Left ventricle myocardium inferior (tissue), 1 donor: Measurements from ENCODE around the gene CPT2. TPM values are rescaled to one million over a fixed set of nuclear protein-coding genes. Genes with fewer than 3 reads are reported as not detected.
"Not testable (repeated sequence)": the region's sequence is repeated elsewhere in the genome, so short reads cannot be mapped to it uniquely, and the experiment has no call there.

Experiments used
- DNase-seq: peaks from one replicate; pipeline ENCODE4 v3.0.0-alpha.2; 2020
- H3K27ac ChIP-seq: fragments of 200-600 bp; replicated peaks from 2 replicates; pipeline ENCODE4 v1.8.0; 2021
- H3K27me3 ChIP-seq: fragments of 200-600 bp; 2 replicates; pipeline ENCODE4 v1.8.0; 2021; ENCODE audit warnings: low read depth
- H3K36me3 ChIP-seq: fragments of 200-600 bp; 2 replicates; pipeline ENCODE4 v1.8.0; 2021
- H3K4me1 ChIP-seq: fragments of 200-600 bp; 2 replicates; pipeline ENCODE4 v1.8.0; 2021
- H3K4me3 ChIP-seq: fragments of 200-600 bp; 2 replicates; pipeline ENCODE4 v1.8.0; 2021; ENCODE audit warnings: mild to moderate bottlenecking, moderate library complexity
- H3K9me3 ChIP-seq: fragments of 200-600 bp; replicated peaks from 2 replicates; pipeline ENCODE4 v1.8.0; 2021
- intact Hi-C: fragments of 100-400 bp; cut with micrococcal nuclease; formaldehyde crosslinking; loops from one replicate; pipeline ENCODE4 v1.11.0; 2022
- total RNA-seq: library from RNA; stranded (reverse); fragmentation: NEBNext Ultra II Directional; extraction: Animal tissue kit (Norgen Biotek cat#: 25700); gene quantifications from one replicate; pipeline ENCODE4 v1.2.1, GENCODE V29; 2021
- TF ChIP-seq, protein P1 (sequence below): fragments of 200-600 bp; IDR thresholded peaks from 2 replicates; pipeline ENCODE4 v1.8.0; 2021; ENCODE audit warnings: antibody characterized with exemption, mild to moderate bottlenecking, borderline replicate concordance
- donor health status: DM: no; HTN: yes; CAD: no; lungs with severe emphysema.

The CPT2 gene
- total RNA-seq, 1 donor from 2014 or later: 31.7 TPM

GRCh38 chr1:53197291-53198200 is 922 bp downstream of the CPT2 start:
- peaks cover 17% of the 10 kb centered on the region for H3K36me3 ChIP-seq
- no peaks in the 10 kb centered on the region for H3K9me3 ChIP-seq
- peak overlapping the region; percentile 98 for H3K27ac ChIP-seq
- DNase-seq: no peak
- peaks cover 61% of the 10 kb centered on the region for H3K4me1 ChIP-seq
- H3K4me3 ChIP-seq: peak overlapping the region; percentile 87
- TF ChIP-seq, protein P1, sequence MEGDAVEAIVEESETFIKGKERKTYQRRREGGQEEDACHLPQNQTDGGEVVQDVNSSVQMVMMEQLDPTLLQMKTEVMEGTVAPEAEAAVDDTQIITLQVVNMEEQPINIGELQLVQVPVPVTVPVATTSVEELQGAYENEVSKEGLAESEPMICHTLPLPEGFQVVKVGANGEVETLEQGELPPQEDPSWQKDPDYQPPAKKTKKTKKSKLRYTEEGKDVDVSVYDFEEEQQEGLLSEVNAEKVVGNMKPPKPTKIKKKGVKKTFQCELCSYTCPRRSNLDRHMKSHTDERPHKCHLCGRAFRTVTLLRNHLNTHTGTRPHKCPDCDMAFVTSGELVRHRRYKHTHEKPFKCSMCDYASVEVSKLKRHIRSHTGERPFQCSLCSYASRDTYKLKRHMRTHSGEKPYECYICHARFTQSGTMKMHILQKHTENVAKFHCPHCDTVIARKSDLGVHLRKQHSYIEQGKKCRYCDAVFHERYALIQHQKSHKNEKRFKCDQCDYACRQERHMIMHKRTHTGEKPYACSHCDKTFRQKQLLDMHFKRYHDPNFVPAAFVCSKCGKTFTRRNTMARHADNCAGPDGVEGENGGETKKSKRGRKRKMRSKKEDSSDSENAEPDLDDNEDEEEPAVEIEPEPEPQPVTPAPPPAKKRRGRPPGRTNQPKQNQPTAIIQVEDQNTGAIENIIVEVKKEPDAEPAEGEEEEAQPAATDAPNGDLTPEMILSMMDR: no peak
- no peaks in the 10 kb centered on the region for H3K27me3 ChIP-seq
- intact Hi-C loops: no loop called here

DNA sequence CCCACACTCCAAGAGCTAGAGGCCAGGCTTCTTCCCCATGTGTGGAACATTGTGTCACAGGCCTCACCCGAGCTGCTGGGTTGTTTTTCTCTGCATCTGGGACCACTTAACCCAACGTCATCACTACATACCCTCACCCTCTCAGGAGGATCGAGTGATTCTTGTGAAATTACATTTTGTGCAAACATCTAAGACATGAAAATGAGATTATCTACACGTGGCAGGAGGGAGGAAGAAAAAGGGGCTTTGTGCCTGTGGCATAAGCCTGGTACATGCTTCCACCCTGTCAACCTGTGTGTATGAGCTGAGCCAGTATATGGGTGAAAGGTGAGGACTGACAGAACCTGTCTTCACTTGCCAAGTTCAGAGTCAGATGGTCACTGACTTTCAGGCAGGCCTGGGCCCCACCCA is 1.6 kb downstream of the CPT2 start:
- TF ChIP-seq, protein P1: no peak
- no peak for DNase-seq
- no peaks in the 10 kb centered on the region for H3K27me3 ChIP-seq
- intact Hi-C loops: no loop called here
- peak overlapping the region; percentile 98 for H3K27ac ChIP-seq
- peak overlapping the region; percentile 87 for H3K4me3 ChIP-seq
- no peaks in the 10 kb centered on the region for H3K9me3 ChIP-seq
- peaks cover 61% of the 10 kb centered on the region for H3K4me1 ChIP-seq
- H3K36me3 ChIP-seq: peaks cover 24% of the 10 kb centered on the region

DNA sequence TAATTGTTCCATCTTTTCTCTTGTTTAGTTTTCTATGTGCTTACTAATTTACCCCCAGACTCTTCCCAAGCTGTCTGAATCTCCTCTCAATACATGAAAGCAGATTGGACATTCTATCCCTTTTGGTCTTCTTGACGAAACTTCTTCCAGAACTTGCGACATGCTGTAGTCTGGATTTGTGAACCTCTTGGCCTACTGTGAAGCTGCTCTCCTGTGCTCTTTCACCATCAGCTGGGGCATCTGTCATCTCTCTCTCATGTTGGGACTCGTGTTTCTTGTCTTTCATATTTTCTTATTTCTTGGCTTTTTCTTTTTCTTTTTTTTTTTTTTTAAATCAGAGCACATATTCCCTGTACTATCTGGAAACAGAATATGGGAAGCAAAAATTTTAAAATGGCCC is 6.8 kb downstream of the CPT2 start:
- peaks cover 40% of the 10 kb centered on the region for H3K4me1 ChIP-seq
- H3K27ac ChIP-seq: no peak overlapping the region
- DNase-seq: no peak
- TF ChIP-seq, protein P1: no peak
- peaks cover 73% of the 10 kb centered on the region for H3K36me3 ChIP-seq
- H3K9me3 ChIP-seq: peaks cover 8% of the 10 kb centered on the region
- no peak overlapping the region for H3K4me3 ChIP-seq
- no peaks in the 10 kb centered on the region for H3K27me3 ChIP-seq
- intact Hi-C loops: no loop called here

DNA sequence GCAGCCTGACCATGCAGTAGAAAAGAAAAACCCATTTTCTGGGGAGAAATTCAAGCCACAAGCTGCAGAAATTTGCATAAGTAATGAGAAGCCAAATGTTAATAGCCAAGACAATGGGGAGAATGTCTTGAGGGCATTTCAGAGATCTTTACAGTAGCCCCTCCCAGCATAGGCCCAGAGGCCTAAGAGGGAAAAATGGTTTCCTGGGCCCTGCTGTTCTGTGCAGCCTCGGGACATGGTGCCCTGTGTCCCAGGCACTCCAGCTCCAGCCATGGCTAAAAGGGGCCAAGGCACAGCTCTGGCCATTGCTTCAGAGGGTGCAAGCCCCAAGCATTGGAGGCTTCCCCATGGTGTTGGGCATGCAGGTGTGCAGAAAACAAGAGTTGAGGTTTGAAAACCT is 8.9 kb downstream of the CPT2 start:
- not testable (repeated sequence) for DNase-seq

GRCh38 chr1:53206083-53206685 is 9.6 kb downstream of the CPT2 start:
- Histone ChIP-seq H3K36me3 (peaks cover 96% of the 10 kb centered on the region), H3K4me1 (peaks cover 15% of the 10 kb centered on the region)
- H3K27me3 ChIP-seq, H3K4me3 ChIP-seq, H3K27ac ChIP-seq, DNase-seq, H3K9me3 ChIP-seq, intact Hi-C loops: not testable (repeated sequence)

More for the DNA sequence above, 8.9 kb downstream of the CPT2 start:
- H3K27ac ChIP-seq, H3K4me3 ChIP-seq, H3K9me3 ChIP-seq, H3K27me3 ChIP-seq, intact Hi-C loops: not testable (repeated sequence)
- H3K4me1 ChIP-seq: peaks cover 20% of the 10 kb centered on the region
- peaks cover 94% of the 10 kb centered on the region for H3K36me3 ChIP-seq

- peaks cover 11% of the 10 kb centered on the region for H3K4me1 ChIP-seq
- no peaks in the 10 kb centered on the region for H3K27me3 ChIP-seq
- no peak overlapping the region for H3K4me3 ChIP-seq
- no peak for DNase-seq
- intact Hi-C loops: no loop called here
- H3K9me3 ChIP-seq: peaks cover 8% of the 10 kb centered on the region
- TF ChIP-seq, protein P1: no peak
- no peak overlapping the region for H3K27ac ChIP-seq
- H3K36me3 ChIP-seq: peaks cover 98% of the 10 kb centered on the region
Observed at GRCh38 chr1:53206735-53207379, 10.2 kb downstream of the CPT2 start.
